SU-DHL-6 (cell line): ENCODE data around the gene AMPD3.

Source experiments
- EZH2phosphoT487 ChIP-seq: fragments of 200-600 bp; sonication (generic), shearing (Covaris generic); conservative IDR thresholded peaks from 2 replicates; pipeline ENCODE4 v1.6.1; 2018; ENCODE audit warnings: mild to moderate bottlenecking, antibody characterized with exemption, low read length, moderate library complexity, mixed read lengths
- TF ChIP-seq, protein P1 (sequence below): fragments of 200-600 bp; sonication (generic); IDR thresholded peaks from one replicate; pipeline ENCODE4 v1.5.1; 2017; ENCODE audit warnings: antibody characterized with exemption, mild to moderate bottlenecking, low read length, moderate library complexity; ENCODE audit not compliant: insufficient read depth, poor library complexity, severe bottlenecking

DNA sequence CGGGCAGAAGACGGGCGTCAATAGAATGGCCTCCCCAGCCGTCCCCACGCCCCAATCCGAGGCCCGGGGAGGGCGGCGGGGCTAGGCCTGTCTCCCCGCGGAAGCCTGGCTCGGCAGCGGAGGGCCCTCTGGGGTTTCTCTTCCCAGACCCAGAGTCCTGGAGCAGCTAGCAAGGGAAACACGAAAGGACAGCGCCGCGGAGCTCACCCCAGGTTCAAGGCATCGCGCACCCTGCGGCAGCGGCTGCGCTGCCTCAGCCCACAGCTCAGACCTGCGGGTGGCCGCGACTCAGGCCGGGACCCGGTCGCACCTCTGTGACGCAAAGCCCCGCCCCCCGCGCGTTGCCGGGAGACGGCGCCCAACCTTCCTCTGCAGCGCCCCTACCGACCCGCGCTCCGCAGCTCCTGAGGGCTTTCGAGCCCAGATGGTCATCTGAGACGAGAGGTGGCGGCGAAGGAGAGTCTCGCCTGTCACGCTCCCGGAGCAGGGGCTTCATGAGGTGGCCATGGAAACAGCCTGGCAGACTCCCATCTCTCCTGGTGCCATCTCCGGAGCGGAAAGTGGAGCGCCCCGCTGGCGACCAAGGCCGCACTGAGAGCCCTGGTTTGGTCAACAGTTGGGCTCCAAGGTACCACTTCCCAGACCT lies 86.0 kb downstream of the AMPD3 start, which contains the start of gene RNF141:
- TF ChIP-seq, protein P1, sequence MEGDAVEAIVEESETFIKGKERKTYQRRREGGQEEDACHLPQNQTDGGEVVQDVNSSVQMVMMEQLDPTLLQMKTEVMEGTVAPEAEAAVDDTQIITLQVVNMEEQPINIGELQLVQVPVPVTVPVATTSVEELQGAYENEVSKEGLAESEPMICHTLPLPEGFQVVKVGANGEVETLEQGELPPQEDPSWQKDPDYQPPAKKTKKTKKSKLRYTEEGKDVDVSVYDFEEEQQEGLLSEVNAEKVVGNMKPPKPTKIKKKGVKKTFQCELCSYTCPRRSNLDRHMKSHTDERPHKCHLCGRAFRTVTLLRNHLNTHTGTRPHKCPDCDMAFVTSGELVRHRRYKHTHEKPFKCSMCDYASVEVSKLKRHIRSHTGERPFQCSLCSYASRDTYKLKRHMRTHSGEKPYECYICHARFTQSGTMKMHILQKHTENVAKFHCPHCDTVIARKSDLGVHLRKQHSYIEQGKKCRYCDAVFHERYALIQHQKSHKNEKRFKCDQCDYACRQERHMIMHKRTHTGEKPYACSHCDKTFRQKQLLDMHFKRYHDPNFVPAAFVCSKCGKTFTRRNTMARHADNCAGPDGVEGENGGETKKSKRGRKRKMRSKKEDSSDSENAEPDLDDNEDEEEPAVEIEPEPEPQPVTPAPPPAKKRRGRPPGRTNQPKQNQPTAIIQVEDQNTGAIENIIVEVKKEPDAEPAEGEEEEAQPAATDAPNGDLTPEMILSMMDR = peak; percentile 71
- no peak for TF ChIP-seq EZH2phosphoT487
